ENCODE data around the gene CRYBB1.

CRYBB1 gene

GRCh38 chr22:26660356-26660755 is 42.5 kb upstream of the CRYBB1 start:
- no peak for TF ChIP-seq CTCF (IDR thresholded peaks at IDR 0.05; ENCODE audit: low read depth, low read length)
- no peak overlapping the region for H3K4me3 ChIP-seq (ENCODE audit: low read depth, low read length)

DNA sequence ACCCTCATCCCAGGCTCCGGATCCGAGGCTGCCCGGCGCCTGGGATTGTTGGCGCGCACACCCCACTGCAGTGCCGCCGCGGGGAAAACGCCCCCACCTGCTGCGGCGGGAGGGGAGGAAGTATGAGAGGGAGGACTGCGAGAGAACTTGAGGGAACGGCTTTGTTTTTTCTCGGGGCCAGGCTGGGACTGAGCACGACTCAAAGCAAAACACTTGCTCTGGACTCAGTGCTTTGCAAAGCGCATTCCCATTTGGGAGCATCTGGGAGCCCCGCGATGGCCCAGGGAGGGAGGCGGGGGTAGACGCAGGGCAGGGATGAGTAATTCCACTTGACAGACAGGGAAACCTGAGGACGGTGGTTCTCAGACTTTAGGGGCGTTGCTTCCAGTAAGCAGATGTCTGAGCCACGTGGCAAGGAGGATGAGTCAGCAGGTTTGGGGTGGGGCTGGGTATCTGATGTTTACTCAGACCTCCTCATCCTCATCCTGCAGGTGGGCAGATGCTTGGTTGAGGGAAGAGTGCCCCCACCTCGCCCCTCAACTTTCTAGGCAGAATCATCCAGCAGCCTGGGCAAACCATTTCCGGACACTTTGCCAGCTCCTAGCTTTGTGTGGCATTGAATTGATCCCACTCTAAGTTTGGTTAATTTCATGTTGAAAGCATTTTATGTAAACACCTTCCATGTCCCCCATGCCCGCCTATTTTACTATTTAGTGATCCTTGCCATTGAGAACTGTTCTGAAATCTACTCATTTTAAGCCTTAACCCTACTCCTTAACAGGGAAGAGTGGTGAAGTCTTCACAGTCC is 41.0 kb upstream of the CRYBB1 start:
- peak overlapping the region; percentile 55 for H3K4me3 ChIP-seq (ENCODE audit: low read depth, low read length)
- TF ChIP-seq CTCF (IDR thresholded peaks at IDR 0.05; ENCODE audit: low read depth, low read length) = no peak

- no peak for TF ChIP-seq CTCF (IDR thresholded peaks at IDR 0.05; ENCODE audit: low read depth, low read length)
Measured at GRCh38 chr22:26658161-26658560, 40.3 kb upstream of the CRYBB1 start.

DNA sequence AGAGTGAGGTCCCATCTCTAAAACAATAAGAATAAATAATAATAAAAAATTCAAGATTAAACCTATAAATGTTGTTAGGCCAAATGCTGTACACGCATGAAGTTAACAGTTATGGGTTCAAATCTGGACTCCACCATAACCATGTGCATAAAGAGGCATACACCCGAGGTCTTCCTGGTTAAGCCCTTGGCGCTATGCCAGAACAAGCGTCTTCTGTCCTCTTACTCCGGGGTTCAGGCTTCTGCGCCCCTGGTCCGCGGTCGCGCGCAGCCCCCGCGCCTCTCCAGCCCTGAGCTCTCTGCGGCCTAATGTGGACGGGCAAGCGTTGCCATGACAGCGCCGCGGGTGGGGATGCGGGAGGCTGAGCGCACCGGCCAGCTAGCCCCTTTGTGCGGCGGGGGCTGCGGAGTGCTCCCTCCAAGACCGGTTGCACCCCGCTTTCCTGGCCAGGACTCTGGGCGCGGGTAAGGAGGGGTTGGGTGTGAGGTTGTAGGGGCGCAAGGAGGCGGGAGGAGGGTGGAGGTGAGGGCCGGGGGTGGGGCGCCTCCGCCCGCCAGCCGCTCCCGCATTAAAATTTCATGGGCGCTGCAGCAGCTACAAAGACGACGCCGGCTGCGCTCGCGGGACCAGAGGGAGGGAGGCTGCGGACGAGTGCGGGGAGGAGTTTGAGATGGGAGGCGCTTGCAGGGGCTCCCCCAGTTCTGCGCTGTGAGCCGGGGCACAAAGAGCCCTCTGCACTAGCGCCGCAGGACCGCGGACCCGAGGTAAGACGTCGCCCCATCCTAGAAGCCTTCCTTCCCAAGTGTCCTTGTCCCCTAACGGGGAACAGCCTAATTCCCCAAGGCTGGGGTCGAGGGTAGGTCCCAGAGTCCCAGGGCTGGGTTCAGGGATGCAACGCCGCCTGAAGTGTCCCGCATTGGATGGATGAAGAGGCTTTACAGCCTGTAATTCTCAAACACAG is 39.3 kb upstream of the CRYBB1 start, which contains the start of gene MIAT:
Gene MIAT (plus strand): TSS at position 698 of the 961 bp plus-strand sequence.
- peak within 1 kb of the TSS; percentile 55 for H3K4me3 ChIP-seq (ENCODE audit: low read depth, low read length)
- no peak for TF ChIP-seq CTCF (IDR thresholded peaks at IDR 0.05; ENCODE audit: low read depth, low read length)

More at GRCh38 chr22:26658161-26658560, 40.3 kb upstream of the CRYBB1 start:
- H3K4me3 ChIP-seq (ENCODE audit: low read depth, low read length) = peak overlapping the region; percentile 55

DNA sequence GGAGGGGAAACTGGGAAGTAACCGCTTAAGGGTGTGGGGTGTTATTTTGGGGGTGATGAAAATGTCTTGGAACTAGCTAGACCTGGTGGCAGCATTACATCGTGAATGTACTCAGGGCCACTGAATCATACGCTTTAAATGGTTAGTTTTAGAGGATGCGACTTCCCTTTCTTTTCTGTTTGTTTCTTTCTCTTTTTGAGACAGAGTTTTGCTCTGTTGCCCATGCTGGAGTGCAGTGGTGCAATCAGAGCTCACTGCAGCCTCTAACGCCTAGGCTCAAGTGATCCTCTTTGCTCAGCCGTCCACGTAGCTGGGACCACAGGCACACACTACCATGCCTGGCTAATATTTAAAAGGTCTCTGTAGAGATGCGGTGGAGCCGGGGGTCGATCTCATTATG is 34.0 kb upstream of the CRYBB1 start:
- TF ChIP-seq CTCF (IDR thresholded peaks at IDR 0.05; ENCODE audit: low read depth, low read length) = no peak
- no peak overlapping the region for H3K4me3 ChIP-seq (ENCODE audit: low read depth, low read length)

- no peak overlapping the region for H3K4me3 ChIP-seq (ENCODE audit: low read depth, low read length)
- no peak for TF ChIP-seq CTCF (IDR thresholded peaks at IDR 0.05; ENCODE audit: low read depth, low read length)
Measured at GRCh38 chr22:26650722-26651421, 33.0 kb upstream of the CRYBB1 start.

All from WI38 (cell line).